HepG2 (cell line): ENCODE results near the gene EID3. TPM values are rescaled to one million over a fixed set of nuclear protein-coding genes. Genes with fewer than 3 reads are reported as not detected.
A peak's percentile ranks its signal among the peaks of the same experiment; 100 is the strongest.

Experiments used
- ATAC-seq: fragments of 200-7000 bp; cut with Tn5 transposase; 3 replicates; pipeline ENCODE4 v1.9.1; 2020; ENCODE audit warnings: mild to moderate bottlenecking, moderate library complexity
- BruUV-seq: library from RNA; stranded (reverse); fragments of 400-500 nt; replicated peaks from 2 replicates; lab custom pipeline; 2021; lab: Mats Ljungman, UMichigan
- CTCF ChIA-PET: fragments of 300-600 bp; formaldehyde crosslinking; extraction: SDS; loops from one replicate; lab custom pipeline; 2021; ENCODE audit warnings: low total read pairs, inconsistent platforms, low intra/inter-chr PET ratio; lab: Yijun Ruan, JAX
- POLR2A ChIA-PET: fragments of 350-600 bp; sonication (Branson Sonifier 250); formaldehyde crosslinking; loops from one replicate; lab custom pipeline; 2020; ENCODE audit warnings: antibody characterized with exemption, inconsistent platforms; lab: Yijun Ruan, JAX
- DNase-seq: peaks from one replicate; pipeline ENCODE4 v3.0.0-alpha.2; 2015; ENCODE audit warnings: low spot score
- FAIRE-seq: peaks from 3 replicates; lab custom pipeline; 2011; peaks lifted over from hg19 to GRCh38; lab: Jason Lieb, UNC
- H2AFZ ChIP-seq: one replicate; pipeline ENCODE4 v1.6.1; 2011; ENCODE audit warnings: low read length, inconsistent platforms
- H3K27ac ChIP-seq: fragments of 300-600 bp; 3 replicates; pipeline ENCODE4 v1.8.0; 2011; ENCODE audit warnings: mixed run types, mild to moderate bottlenecking, mixed read lengths, low read length, inconsistent platforms; ENCODE audit not compliant: insufficient read depth; ENCODE audit errors: extremely low read length
- H3K27me3 ChIP-seq, 2 experiments: fragments of 200-600 bp in 1 of 2; 2 replicates in 1 of 2; 3 replicates in 1 of 2; pipeline versions ENCODE4 v1.6.0 to v1.8.0; 2011; ENCODE audit warnings: low read length in 2 of 2, mild to moderate bottlenecking in 2 of 2, moderate library complexity in 2 of 2, inconsistent platforms in 1 of 2; ENCODE audit not compliant: insufficient read depth in 2 of 2, control insufficient read depth in 1 of 2
- H3K36me3 ChIP-seq, 2 experiments: fragments of 200-600 bp in 1 of 2; replicated peaks in 1 of 2; 2 replicates in 1 of 2; 3 replicates in 1 of 2; pipeline versions ENCODE4 v1.5.1 to v1.8.0; 2011; ENCODE audit warnings: low read length in 2 of 2, inconsistent platforms in 1 of 2; ENCODE audit not compliant: insufficient read depth in 2 of 2, control insufficient read depth in 1 of 2
- H3K4me1 ChIP-seq: 2 replicates; pipeline ENCODE4 v1.5.1; 2012; ENCODE audit warnings: low read length, inconsistent platforms; ENCODE audit not compliant: insufficient read depth
- H3K4me2 ChIP-seq: 2 replicates; pipeline ENCODE4 v1.6.0; 2011; ENCODE audit warnings: low read depth, low read length, inconsistent platforms
- H3K4me3 ChIP-seq, 3 experiments: fragments of 200-600 bp in 1 of 3; sonication (generic), shearing (Covaris generic) in 1 of 3; replicated peaks in 1 of 3; 2 replicates each; pipeline ENCODE4 v1.5.1; 2011 to 2016; ENCODE audit warnings: low read length in 3 of 3, inconsistent platforms in 2 of 3, low read depth in 2 of 3, mild to moderate bottlenecking in 2 of 3, control low read depth in 1 of 3, mixed read lengths in 1 of 3; ENCODE audit not compliant: insufficient read depth in 1 of 3
- H3K79me2 ChIP-seq: one replicate; pipeline ENCODE4 v1.6.1; 2011; ENCODE audit warnings: low read length, inconsistent platforms; ENCODE audit not compliant: insufficient read depth
- H3K9ac ChIP-seq: 2 replicates; pipeline ENCODE4 v1.6.0; 2011; ENCODE audit warnings: mild to moderate bottlenecking, low read depth, low read length, inconsistent platforms; ENCODE audit not compliant: insufficient read depth
- H3K9me3 ChIP-seq: 2 replicates; pipeline ENCODE4 v1.5.1; 2012; ENCODE audit warnings: mild to moderate bottlenecking, low read length
- H4K20me1 ChIP-seq: 2 replicates; pipeline ENCODE4 v1.6.0; 2011; ENCODE audit warnings: inconsistent platforms, mild to moderate bottlenecking, low read length, moderate library complexity; ENCODE audit not compliant: insufficient read depth
- AGO2 ChIP-seq: fragments of 200-400 bp; formaldehyde crosslinking; optimal IDR thresholded peaks from 2 replicates; pipeline ENCODE3; 2017; ENCODE audit warnings: mild to moderate bottlenecking, low read depth, low read length, moderate library complexity
- ATAD3A ChIP-seq: sonication (generic); formaldehyde crosslinking; IDR thresholded peaks from 2 replicates; pipeline ENCODE4 v1.4.0; 2020; ENCODE audit warnings: missing genetic modification reagents
- BHLHE40 ChIP-seq: IDR thresholded peaks from 2 replicates; pipeline ENCODE4 v1.6.1; 2011; ENCODE audit warnings: low read length, improper control_type of control experiment
- EZH2 ChIP-seq: conservative IDR thresholded peaks from 2 replicates; pipeline ENCODE4 v1.6.1; 2012; ENCODE audit warnings: mild to moderate bottlenecking, low read depth, low read length, moderate library complexity
- HOXA5 ChIP-seq: sonication (generic); formaldehyde crosslinking; IDR thresholded peaks from 2 replicates; pipeline ENCODE4 v1.4.0; 2020; ENCODE audit warnings: missing genetic modification reagents
- POLR2AphosphoS2 ChIP-seq: IDR thresholded peaks from 2 replicates; pipeline ENCODE4 v1.6.1; 2011; ENCODE audit warnings: low read depth, low read length, improper control_type of control experiment
- RBM22 ChIP-seq: fragments of 200-400 bp; formaldehyde crosslinking; optimal IDR thresholded peaks from 2 replicates; pipeline ENCODE3; 2017; ENCODE audit warnings: mild to moderate bottlenecking, low read length, moderate library complexity
- ZNF12 ChIP-seq: sonication (generic); formaldehyde crosslinking; IDR thresholded peaks from 2 replicates; pipeline ENCODE4 v1.5.0; 2020; ENCODE audit warnings: missing genetic modification reagents
- WGBS: methylation state at CpG from one replicate; pipeline ENCODE4 v1.1.6; 2017; ENCODE audit warnings: low lambda C conversion rate; 5-methylcytosine and 5-hydroxymethylcytosine counted together
- in situ Hi-C: cut with HindIII; loops from 2 replicates; pipeline ENCODE4 v1.10.0; 2017; ENCODE audit warnings: low pct_unique_long_range_greater_than_20kb; ENCODE audit not compliant: extremely low pct_ligation_motif_present
- intact Hi-C: fragments of 100-400 bp; cut with micrococcal nuclease; formaldehyde crosslinking; loops from one replicate; pipeline ENCODE4 v1.10.0; 2022; ENCODE audit not compliant: unreplicated experiment
- polyA plus RNA-seq, 8 experiments: library from polyadenylated mRNA; depleted of rRNA in 3 of 8; stranded (reverse) in 7 of 8; unstranded in 1 of 8; fragments of >200 nt; fragmentation: Illumina TruSeq in 4 of 8; extraction: Trizol in 4 of 8; gene quantifications; 2 replicates each; pipeline versions ENCODE4 v1.2.1 to v1.2.3, GENCODE V29; 2011 to 2016; ENCODE audit warnings: low read depth in 4 of 8, missing spikeins in 1 of 8, mixed read lengths in 1 of 8; ENCODE audit not compliant: insufficient read depth in 1 of 8
- total RNA-seq, 5 experiments: library from RNA; depleted of rRNA; stranded (reverse); fragments of >200 nt; fragmentation: Illumina TruSeq; extraction: Trizol; gene quantifications; 2 replicates each; pipeline ENCODE4 v1.2.3, GENCODE V29; 2016; ENCODE audit warnings: low read depth in 1 of 5

Gene EID3
- total and polyA plus RNA-seq, 2 of the 13 experiments (the other 11 are each of a cell fraction or from before 2014, with no cell fraction given) = 0.38 to 4.5 TPM

- BruUV-seq = no TSS peak
- intact Hi-C loops = no loop called here
- Histone ChIP-seq H3K36me3 (peaks cover 10 to 55% of the 10 kb centered on the region in 2 experiments), H3K27ac (no peak overlapping the region), H3K79me2 (peaks cover 84% of the 10 kb centered on the region), H3K9me3 (no peaks in the 10 kb centered on the region), H3K9ac (no peak overlapping the region), H3K27me3 (no peaks in the 10 kb centered on the region), H3K4me2 (no peak overlapping the region), H4K20me1 (peaks cover 56% of the 10 kb centered on the region), H3K4me3 (no peak overlapping the region), H2AFZ (no peak overlapping the region), H3K4me1 (no peaks in the 10 kb centered on the region)
- TF ChIP-seq RBM22 (peak; percentile 66), POLR2AphosphoS2 (peak; percentile 27), ATAD3A (no peak)
- POLR2A ChIA-PET = no interaction called here
- FAIRE-seq (no peak), ATAC-seq (no peak), DNase-seq (no peak)
- CTCF ChIA-PET = no interaction called here
- 95% methylated on average over 6 of the region's 6 CpGs for WGBS
- in situ Hi-C loops = no loop called here
Measured at GRCh38 chr12:104306943-104307654, 3.6 kb downstream of the EID3 start.

DNA sequence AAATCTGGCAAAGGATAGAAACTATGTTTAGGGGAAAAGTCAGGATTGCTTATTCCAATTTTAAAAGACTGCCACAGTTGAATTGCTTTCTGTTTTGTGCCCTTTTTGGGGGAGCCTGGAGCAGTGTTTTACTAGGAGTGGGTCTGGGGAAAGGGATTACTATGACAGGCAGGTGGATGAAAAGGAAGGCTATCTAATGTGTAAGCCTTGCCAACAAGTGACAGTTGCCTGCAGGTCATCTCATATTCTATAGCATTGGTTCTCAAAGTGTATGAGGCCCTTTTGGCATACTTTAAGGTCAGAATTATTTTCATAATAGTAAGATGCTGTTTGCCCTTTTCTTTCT, 4.1 kb downstream of the EID3 start:
- in situ Hi-C loops = no loop called here
- Histone ChIP-seq H2AFZ (no peak overlapping the region), H3K4me1 (no peaks in the 10 kb centered on the region), H4K20me1 (peaks cover 59% of the 10 kb centered on the region), H3K36me3 (peaks cover 13 to 60% of the 10 kb centered on the region in 2 experiments), H3K27me3 (no peaks in the 10 kb centered on the region), H3K9ac (no peak overlapping the region)
- no peak for FAIRE-seq
- no TSS peak for BruUV-seq
- no peak for DNase-seq
- intact Hi-C loops = no loop called here
- TF ChIP-seq ZNF12 (CRISPR knock-in tag) (no peak), EZH2 (no peak), AGO2 (no peak), HOXA5 (CRISPR knock-in tag) (no peak), BHLHE40 (no peak)
- TF ChIP-seq, all 625 proteins: peak for 0
- H3K9me3 ChIP-seq = no peaks in the 10 kb centered on the region
- POLR2A ChIA-PET = no interaction called here
- H3K79me2 ChIP-seq = peaks cover 84% of the 10 kb centered on the region
- no peak overlapping the region for H3K4me3 ChIP-seq
- CTCF ChIA-PET = no interaction called here
- H3K27ac ChIP-seq = no peak overlapping the region
- H3K4me2 ChIP-seq = no peak overlapping the region
- ATAC-seq = no peak
